HL-60 (cell line): ENCODE data around the gene ADD2.

Source experiments
- GABPA ChIP-seq: IDR thresholded peaks from 2 replicates; pipeline ENCODE4 v1.6.1; 2012; ENCODE audit warnings: low read depth
- POLR2AphosphoS5 ChIP-seq: IDR thresholded peaks from 2 replicates; pipeline ENCODE4 v1.6.1; 2012; ENCODE audit warnings: low read depth
- TF ChIP-seq, protein P1 (sequence below): IDR thresholded peaks from one replicate; pipeline ENCODE4 v1.5.1; 2011; ENCODE audit warnings: low read length, control low read depth, inconsistent platforms; ENCODE audit not compliant: insufficient read depth

DNA sequence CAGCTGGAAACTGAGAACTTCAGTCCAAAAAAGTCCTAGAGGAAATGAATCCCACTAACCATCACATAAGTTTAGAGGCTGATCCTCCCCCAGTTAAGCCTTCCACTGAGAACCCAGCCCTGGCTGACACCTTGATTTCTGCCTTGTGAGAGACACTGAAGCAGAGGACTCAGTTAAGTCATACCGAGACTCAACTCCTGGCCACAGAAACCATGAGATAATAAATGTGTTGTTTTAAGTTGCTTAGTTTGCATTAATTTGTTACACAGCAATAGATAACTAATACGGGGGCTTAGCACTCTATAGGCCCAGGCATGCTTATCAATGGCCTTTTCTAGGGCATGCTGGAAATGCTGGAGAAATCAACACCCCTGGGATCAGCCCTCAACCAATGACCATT lies 3.4 kb upstream of the ADD2 start:
- TF ChIP-seq, protein P1, sequence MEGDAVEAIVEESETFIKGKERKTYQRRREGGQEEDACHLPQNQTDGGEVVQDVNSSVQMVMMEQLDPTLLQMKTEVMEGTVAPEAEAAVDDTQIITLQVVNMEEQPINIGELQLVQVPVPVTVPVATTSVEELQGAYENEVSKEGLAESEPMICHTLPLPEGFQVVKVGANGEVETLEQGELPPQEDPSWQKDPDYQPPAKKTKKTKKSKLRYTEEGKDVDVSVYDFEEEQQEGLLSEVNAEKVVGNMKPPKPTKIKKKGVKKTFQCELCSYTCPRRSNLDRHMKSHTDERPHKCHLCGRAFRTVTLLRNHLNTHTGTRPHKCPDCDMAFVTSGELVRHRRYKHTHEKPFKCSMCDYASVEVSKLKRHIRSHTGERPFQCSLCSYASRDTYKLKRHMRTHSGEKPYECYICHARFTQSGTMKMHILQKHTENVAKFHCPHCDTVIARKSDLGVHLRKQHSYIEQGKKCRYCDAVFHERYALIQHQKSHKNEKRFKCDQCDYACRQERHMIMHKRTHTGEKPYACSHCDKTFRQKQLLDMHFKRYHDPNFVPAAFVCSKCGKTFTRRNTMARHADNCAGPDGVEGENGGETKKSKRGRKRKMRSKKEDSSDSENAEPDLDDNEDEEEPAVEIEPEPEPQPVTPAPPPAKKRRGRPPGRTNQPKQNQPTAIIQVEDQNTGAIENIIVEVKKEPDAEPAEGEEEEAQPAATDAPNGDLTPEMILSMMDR: no peak
- TF ChIP-seq POLR2AphosphoS5: no peak
- TF ChIP-seq GABPA: no peak
